ENCODE results near the gene LILRB3. TPM values are rescaled to one million over a fixed set of nuclear protein-coding genes. Genes with fewer than 3 reads are reported as not detected.
A peak's percentile ranks its signal among the peaks of the same experiment; 100 is the strongest.
"Not testable (repeated sequence)": the region's sequence is repeated elsewhere in the genome, so short reads cannot be mapped to it uniquely, and the experiment has no call there.

LILRB3 gene
- total RNA-seq, 3 donors from 2014 or later: not detected

GRCh38 chr19:54179921-54180461, 42.8 kb downstream of the LILRB3 start:
- peaks cover 14% of the 10 kb centered on the region for H3K36me3 Mint-ChIP-seq (ENCODE audit: insufficient read depth)
- H3K4me1 Mint-ChIP-seq (ENCODE audit: low read depth): no peaks in the 10 kb centered on the region
- no peaks in the 10 kb centered on the region for H3K27me3 Mint-ChIP-seq (ENCODE audit: low read depth)
- no peak overlapping the region for H3K4me3 Mint-ChIP-seq
- DNase-seq (no peak), ATAC-seq (no peak)
- H3K9me3 Mint-ChIP-seq: no peaks in the 10 kb centered on the region

- Mint-ChIP-seq H3K36me3 (ENCODE audit: insufficient read depth) (peaks cover 14% of the 10 kb centered on the region), H3K27me3 (ENCODE audit: low read depth) (no peaks in the 10 kb centered on the region), H3K9me3 (no peaks in the 10 kb centered on the region), H3K4me3 (no peak overlapping the region), H3K4me1 (ENCODE audit: low read depth) (no peaks in the 10 kb centered on the region)
- ATAC-seq (no peak), DNase-seq (no peak)
These were observed 43.5 kb downstream of the LILRB3 start for GRCh38 chr19:54179262-54179852.

- ATAC-seq (peak; percentile 89 to 95), DNase-seq (no peak)
- Mint-ChIP-seq H3K27me3 (ENCODE audit: low read depth) (no peaks in the 10 kb centered on the region), H3K36me3 (ENCODE audit: insufficient read depth) (peaks cover 14% of the 10 kb centered on the region), H3K4me3 (no peak overlapping the region), H3K9me3 (no peaks in the 10 kb centered on the region), H3K4me1 (ENCODE audit: low read depth) (no peaks in the 10 kb centered on the region)
These were observed 44.1 kb downstream of the LILRB3 start for GRCh38 chr19:54178581-54179261.

GRCh38 chr19:54173951-54174834, 48.6 kb downstream of the LILRB3 start:
- Mint-ChIP-seq H3K4me3 (no peak overlapping the region), H3K27me3 (ENCODE audit: low read depth) (no peaks in the 10 kb centered on the region), H3K36me3 (ENCODE audit: insufficient read depth) (peaks cover 8% of the 10 kb centered on the region), H3K9me3 (no peaks in the 10 kb centered on the region), H3K4me1 (ENCODE audit: low read depth) (peaks cover 2% of the 10 kb centered on the region)
- no peak for ATAC-seq
- no peak for DNase-seq

GRCh38 chr19:54173359-54173699, 49.5 kb downstream of the LILRB3 start:
- Mint-ChIP-seq H3K27me3 (ENCODE audit: low read depth) (no peaks in the 10 kb centered on the region), H3K36me3 (ENCODE audit: insufficient read depth) (peaks cover 4% of the 10 kb centered on the region), H3K4me1 (ENCODE audit: low read depth) (peaks cover 4% of the 10 kb centered on the region), H3K4me3 (no peak overlapping the region), H3K9me3 (no peaks in the 10 kb centered on the region)
- ATAC-seq (no peak), DNase-seq (no peak)

- Mint-ChIP-seq H3K4me1 (ENCODE audit: low read depth) (peaks cover 6% of the 10 kb centered on the region), H3K4me3 (no peak within 1 kb of the TSS), H3K9me3 (no peaks in the 10 kb centered on the region), H3K27me3 (ENCODE audit: low read depth) (no peaks in the 10 kb centered on the region), H3K36me3 (ENCODE audit: insufficient read depth) (no peaks in the 10 kb centered on the region)
- no peak for DNase-seq
- no peak for ATAC-seq
These were observed 50.1 kb downstream of the LILRB3 start, which contains the start of gene TMC4 for GRCh38 chr19:54172471-54173358. Gene TMC4, minus strand, starts transcription at chr19:54173160. Its CDS starts 43 bp downstream, at chr19:54173117.

- not testable (repeated sequence) for H3K4me1 Mint-ChIP-seq (ENCODE audit: low read depth); ATAC-seq; H3K9me3 Mint-ChIP-seq; H3K27me3 Mint-ChIP-seq (ENCODE audit: low read depth); H3K36me3 Mint-ChIP-seq (ENCODE audit: insufficient read depth); DNase-seq; H3K4me3 Mint-ChIP-seq
These were observed 50.9 kb downstream of the LILRB3 start for GRCh38 chr19:54171736-54172431.

- peak overlapping the region; percentile 16 for H3K4me3 Mint-ChIP-seq
- peaks cover 13% of the 10 kb centered on the region for H3K4me1 Mint-ChIP-seq (ENCODE audit: low read depth)
- no peaks in the 10 kb centered on the region for H3K27me3 Mint-ChIP-seq (ENCODE audit: low read depth)
- H3K9me3 Mint-ChIP-seq: no peaks in the 10 kb centered on the region
- ATAC-seq (no peak), DNase-seq (no peak)
- H3K36me3 Mint-ChIP-seq (ENCODE audit: insufficient read depth): no peaks in the 10 kb centered on the region
These were observed 53.6 kb downstream of the LILRB3 start for GRCh38 chr19:54169149-54169740.

GRCh38 chr19:54168174-54168917, 54.5 kb downstream of the LILRB3 start:
- Mint-ChIP-seq H3K27me3 (ENCODE audit: low read depth) (no peaks in the 10 kb centered on the region), H3K9me3 (no peaks in the 10 kb centered on the region), H3K4me1 (ENCODE audit: low read depth) (peaks cover 21% of the 10 kb centered on the region), H3K36me3 (ENCODE audit: insufficient read depth) (no peaks in the 10 kb centered on the region), H3K4me3 (no peak overlapping the region)
- ATAC-seq (peak; percentile 96 to 98), DNase-seq (peak; percentile 95)

Other genes starting within 250 kb of the LILRB3 start
- gene CACNG6, start 231.4 kb downstream of the LILRB3 start, total RNA-seq: not detected
- not detected for gene VSTM1, start 159.1 kb downstream of the LILRB3 start, total RNA-seq
- not detected for gene TARM1, start 141.6 kb downstream of the LILRB3 start, total RNA-seq
- under 1 TPM in 1 of 3 donors, not detected in 2; 0.11 TPM for gene OSCAR, start 122.2 kb downstream of the LILRB3 start, total RNA-seq
- 100 to 1,000 TPM; 118 to 170 (median 140) TPM for gene NDUFA3, start 120.2 kb downstream of the LILRB3 start, total RNA-seq
- 10 to 100 TPM; 32.1 to 33.8 (median 33.0) TPM for gene TFPT, start 107.3 kb downstream of the LILRB3 start, total RNA-seq
- 100 to 1,000 TPM; 154 to 180 (median 161) TPM for gene PRPF31, start 107.3 kb downstream of the LILRB3 start, total RNA-seq
- 100 to 1,000 TPM in 2 of 3 donors, 10 to 100 TPM in 1; 90.8 to 102 (median 100) TPM for gene CNOT3, start 85.2 kb downstream of the LILRB3 start, total RNA-seq
- gene LENG1, start 63.3 kb downstream of the LILRB3 start, total RNA-seq: 1 to 10 TPM; 5.6 to 9.7 (median 9.2) TPM
- gene TMC4, start 49.8 kb downstream of the LILRB3 start, total RNA-seq: under 1 TPM; 0.63 to 0.98 (median 0.79) TPM
- 100 to 1,000 TPM in 2 of 3 donors, 10 to 100 TPM in 1; 96.3 to 122 (median 108) TPM for gene MBOAT7, start 33.4 kb downstream of the LILRB3 start, total RNA-seq
- gene TSEN34, start 31.7 kb downstream of the LILRB3 start, total RNA-seq: 10 to 100 TPM; 22.7 to 29.1 (median 25.9) TPM
- gene RPS9, start 22.1 kb downstream of the LILRB3 start, total RNA-seq: 1,000 to 10,000 TPM; 2,430 to 2,508 (median 2,489) TPM
- not detected for gene LILRA6, start 19.8 kb upstream of the LILRB3 start, total RNA-seq
- gene LILRB5, start 34.3 kb upstream of the LILRB3 start, total RNA-seq: not detected
- not detected for gene LILRB2, start 58.1 kb upstream of the LILRB3 start, total RNA-seq
- not detected for gene LILRA5, start 90.2 kb upstream of the LILRB3 start, total RNA-seq
- gene LILRA4, start 116.2 kb upstream of the LILRB3 start, total RNA-seq: not detected
- 1 to 10 TPM; 4.7 to 6.1 (median 5.5) TPM for gene LAIR1, start 141.9 kb upstream of the LILRB3 start, total RNA-seq
- under 1 TPM in 1 of 3 donors, not detected in 2; 0.46 TPM for gene TTYH1, start 192.5 kb upstream of the LILRB3 start, total RNA-seq
- gene LENG8, start 226.2 kb upstream of the LILRB3 start, total RNA-seq: 100 to 1,000 TPM; 138 to 157 (median 145) TPM
- 1 to 10 TPM; 4.8 to 5.4 (median 5.2) TPM for gene LENG9, start 240.8 kb upstream of the LILRB3 start, total RNA-seq